Parathyroid adenoma (tissue), 2 donors: ENCODE measurements around the gene LRP1B.

Source experiments
- H2AFZ ChIP-seq: fragments of 300-600 bp; sonication (generic); one replicate; pipeline ENCODE4 v1.7.0; 2017; ENCODE audit warnings: antibody characterized with exemption, mild to moderate bottlenecking
- H3K27ac ChIP-seq: fragments of 300-600 bp; sonication (generic); one replicate; pipeline ENCODE4 v1.7.0; 2017
- H3K27me3 ChIP-seq: fragments of 300-600 bp; sonication (generic); one replicate; pipeline ENCODE4 v1.7.0; 2017; ENCODE audit warnings: low read length; ENCODE audit not compliant: control insufficient read depth, insufficient read depth
- H3K36me3 ChIP-seq: fragments of 300-600 bp; sonication (generic); one replicate; pipeline ENCODE4 v1.7.0; 2017; ENCODE audit warnings: low read length; ENCODE audit not compliant: control insufficient read depth, insufficient read depth
- H3K4me1 ChIP-seq: fragments of 300-600 bp; sonication (generic); one replicate; pipeline ENCODE4 v1.7.0; 2017; ENCODE audit warnings: control low read depth
- H3K4me2 ChIP-seq: fragments of 300-600 bp; sonication (generic); one replicate; pipeline ENCODE4 v1.7.0; 2017; ENCODE audit warnings: low read length
- H3K4me3 ChIP-seq: fragments of 300-600 bp; sonication (generic); one replicate; pipeline ENCODE4 v1.7.0; 2017; ENCODE audit warnings: low read depth, low read length
- H3K79me2 ChIP-seq: fragments of 300-600 bp; sonication (generic); one replicate; pipeline ENCODE4 v1.7.0; 2017; ENCODE audit warnings: control low read depth
- H3K9ac ChIP-seq: fragments of 300-600 bp; sonication (generic); one replicate; pipeline ENCODE4 v1.7.0; 2017; ENCODE audit warnings: mild to moderate bottlenecking
- H3K9me3 ChIP-seq: fragments of 300-600 bp; sonication (generic); one replicate; pipeline ENCODE4 v1.7.0; 2017; ENCODE audit warnings: low read length; ENCODE audit not compliant: control insufficient read depth
- TF ChIP-seq, protein P1 (sequence below): fragments of 300-600 bp; sonication (generic); IDR thresholded peaks from one replicate; pipeline ENCODE4 v1.7.0; 2017; ENCODE audit warnings: antibody characterized with exemption, mild to moderate bottlenecking
- donor health status: primary hyperparathyroidism.

Gene LRP1B

DNA sequence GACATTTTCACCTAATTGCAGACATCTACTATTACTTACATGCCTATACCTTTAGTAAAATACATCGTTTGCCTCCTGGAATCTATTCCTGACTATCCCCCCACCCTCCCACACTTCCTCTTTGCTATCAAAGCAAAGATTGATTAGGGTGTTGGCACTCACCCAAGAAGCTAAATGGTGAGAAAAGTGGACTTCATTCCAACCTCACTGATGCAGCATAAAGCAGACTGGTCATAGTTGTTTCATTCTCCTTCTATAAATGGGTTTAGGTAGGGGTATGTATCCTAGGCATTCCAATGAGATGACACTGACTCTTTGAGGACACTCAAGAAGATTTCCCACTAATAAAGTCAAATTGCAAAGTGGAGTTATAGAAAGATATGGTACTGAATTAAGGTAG is 97.4 kb downstream of the LRP1B start:
- Histone ChIP-seq H3K79me2 (no peaks in the 10 kb centered on the region), H3K9ac (no peak overlapping the region), H3K36me3 (no peaks in the 10 kb centered on the region), H3K4me3 (no peak overlapping the region), H3K9me3 (no peaks in the 10 kb centered on the region), H3K27me3 (no peaks in the 10 kb centered on the region), H3K4me1 (no peaks in the 10 kb centered on the region), H2AFZ (no peak overlapping the region), H3K4me2 (no peak overlapping the region), H3K27ac (no peak overlapping the region)
- TF ChIP-seq, protein P1, sequence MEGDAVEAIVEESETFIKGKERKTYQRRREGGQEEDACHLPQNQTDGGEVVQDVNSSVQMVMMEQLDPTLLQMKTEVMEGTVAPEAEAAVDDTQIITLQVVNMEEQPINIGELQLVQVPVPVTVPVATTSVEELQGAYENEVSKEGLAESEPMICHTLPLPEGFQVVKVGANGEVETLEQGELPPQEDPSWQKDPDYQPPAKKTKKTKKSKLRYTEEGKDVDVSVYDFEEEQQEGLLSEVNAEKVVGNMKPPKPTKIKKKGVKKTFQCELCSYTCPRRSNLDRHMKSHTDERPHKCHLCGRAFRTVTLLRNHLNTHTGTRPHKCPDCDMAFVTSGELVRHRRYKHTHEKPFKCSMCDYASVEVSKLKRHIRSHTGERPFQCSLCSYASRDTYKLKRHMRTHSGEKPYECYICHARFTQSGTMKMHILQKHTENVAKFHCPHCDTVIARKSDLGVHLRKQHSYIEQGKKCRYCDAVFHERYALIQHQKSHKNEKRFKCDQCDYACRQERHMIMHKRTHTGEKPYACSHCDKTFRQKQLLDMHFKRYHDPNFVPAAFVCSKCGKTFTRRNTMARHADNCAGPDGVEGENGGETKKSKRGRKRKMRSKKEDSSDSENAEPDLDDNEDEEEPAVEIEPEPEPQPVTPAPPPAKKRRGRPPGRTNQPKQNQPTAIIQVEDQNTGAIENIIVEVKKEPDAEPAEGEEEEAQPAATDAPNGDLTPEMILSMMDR, result no peak

DNA sequence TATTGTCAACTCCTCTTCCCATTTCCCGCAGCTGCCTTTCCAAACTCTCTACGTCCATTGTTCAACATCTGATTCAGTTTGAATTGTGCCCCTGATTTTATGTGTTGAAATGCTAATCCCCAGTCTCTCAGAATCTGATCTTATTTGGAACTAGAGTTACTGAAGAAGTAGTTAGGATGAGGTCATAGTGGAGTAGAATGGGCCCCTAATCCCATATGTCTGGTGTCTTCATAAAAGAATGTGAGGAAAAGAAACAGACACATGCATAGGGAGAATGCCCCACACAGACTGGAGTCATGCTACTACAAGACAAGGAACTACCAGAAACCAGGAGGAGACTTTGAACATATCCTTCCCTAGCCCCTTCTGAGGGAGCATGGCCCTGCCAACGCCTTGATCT is 99.2 kb downstream of the LRP1B start:
- Histone ChIP-seq H3K9me3 (no peaks in the 10 kb centered on the region), H3K4me1 (no peaks in the 10 kb centered on the region), H3K79me2 (no peaks in the 10 kb centered on the region), H3K4me2 (no peak overlapping the region), H3K9ac (no peak overlapping the region), H2AFZ (no peak overlapping the region), H3K4me3 (no peak overlapping the region), H3K27ac (no peak overlapping the region), H3K27me3 (no peaks in the 10 kb centered on the region), H3K36me3 (no peaks in the 10 kb centered on the region)
- TF ChIP-seq, protein P1, result no peak

GRCh38 chr2:142030735-142031134 is 100.1 kb downstream of the LRP1B start:
- Histone ChIP-seq H2AFZ (no peak overlapping the region), H3K27ac (no peak overlapping the region), H3K4me1 (no peaks in the 10 kb centered on the region), H3K4me2 (no peak overlapping the region), H3K9ac (no peak overlapping the region), H3K9me3 (no peaks in the 10 kb centered on the region), H3K36me3 (no peaks in the 10 kb centered on the region), H3K4me3 (no peak overlapping the region), H3K79me2 (no peaks in the 10 kb centered on the region), H3K27me3 (no peaks in the 10 kb centered on the region)
- TF ChIP-seq, protein P1, result no peak

- no peak overlapping the region for H2AFZ ChIP-seq
- no peaks in the 10 kb centered on the region for H3K27me3 ChIP-seq
- no peaks in the 10 kb centered on the region for H3K4me1 ChIP-seq
- H3K36me3 ChIP-seq, result no peaks in the 10 kb centered on the region
- H3K27ac ChIP-seq, result no peak overlapping the region
- no peaks in the 10 kb centered on the region for H3K79me2 ChIP-seq
- H3K9me3 ChIP-seq, result no peaks in the 10 kb centered on the region
- H3K4me3 ChIP-seq, result no peak overlapping the region
- no peak overlapping the region for H3K9ac ChIP-seq
- TF ChIP-seq, protein P1, result no peak
- no peak overlapping the region for H3K4me2 ChIP-seq
These were observed 100.8 kb downstream of the LRP1B start for GRCh38 chr2:142029974-142030373.

DNA sequence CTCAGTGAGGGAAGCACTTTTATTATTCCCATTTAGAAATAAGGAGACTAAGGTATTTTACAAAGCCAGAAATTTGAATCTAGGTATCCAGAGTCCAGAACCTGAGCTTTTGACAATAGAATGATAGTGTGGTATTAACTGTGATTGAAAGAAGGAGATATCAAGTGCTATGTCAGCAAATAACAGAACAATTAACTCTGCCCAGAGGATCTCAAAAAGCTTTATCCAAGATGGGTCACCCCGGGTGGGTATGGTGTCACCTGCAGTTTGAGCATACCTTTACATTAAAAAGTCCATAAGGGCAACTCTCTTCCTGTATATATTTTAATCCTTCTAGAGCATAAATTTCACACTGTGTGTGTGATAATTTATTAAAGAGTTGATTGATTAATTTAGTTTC is 105.4 kb downstream of the LRP1B start:
- no peaks in the 10 kb centered on the region for H3K36me3 ChIP-seq
- no peaks in the 10 kb centered on the region for H3K27me3 ChIP-seq

More for the DNA sequence above, 105.4 kb downstream of the LRP1B start:
- Histone ChIP-seq H3K79me2 (no peaks in the 10 kb centered on the region), H2AFZ (no peak overlapping the region), H3K27ac (no peak overlapping the region), H3K4me2 (no peak overlapping the region), H3K9ac (no peak overlapping the region), H3K4me1 (no peaks in the 10 kb centered on the region), H3K9me3 (no peaks in the 10 kb centered on the region), H3K4me3 (no peak overlapping the region)
- TF ChIP-seq, protein P1, result no peak
